IMR-90 (cell line): Measurements from ENCODE around the gene ZNF761.

Experiments
- CTCF ChIP-seq: conservative IDR thresholded peaks from 2 replicates; pipeline ENCODE4 v1.5.1; 2012; ENCODE audit warnings: mild to moderate bottlenecking, low read depth, low read length, improper control_type of control experiment
- MAFK ChIP-seq: IDR thresholded peaks from 2 replicates; pipeline ENCODE4 v1.6.1; 2012; ENCODE audit warnings: low read depth, low read length, improper control_type of control experiment
- MAZ ChIP-seq: IDR thresholded peaks from 2 replicates; pipeline ENCODE4 v1.6.1; 2012; ENCODE audit warnings: low read depth, mild to moderate bottlenecking, low read length, improper control_type of control experiment, moderate library complexity, borderline replicate concordance

DNA sequence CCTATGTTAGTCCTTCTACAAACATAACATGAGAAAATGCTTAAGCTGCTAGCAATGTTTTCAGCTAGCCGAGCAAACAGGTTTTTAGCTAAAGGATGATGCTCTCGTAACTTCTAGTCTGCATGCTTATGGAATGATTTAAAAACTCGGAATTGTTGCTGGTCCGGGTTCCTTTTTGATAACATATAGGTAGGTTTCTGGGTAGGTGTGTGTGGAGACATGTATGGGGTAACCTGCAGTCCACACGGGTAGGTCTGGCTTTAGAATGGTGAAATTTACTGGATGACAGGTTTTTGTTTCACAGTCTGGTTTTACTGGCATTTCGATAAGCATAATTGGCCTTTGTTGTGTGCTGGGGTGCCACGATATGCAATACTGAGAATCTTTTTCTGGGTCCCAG lies 40.1 kb downstream of the ZNF761 start:
- TF ChIP-seq MAFK = no peak
- no peak for TF ChIP-seq CTCF
- no peak for TF ChIP-seq MAZ
